NCI-H524 treated with DMSO at 0.1 percent for 48 hours (cell line): ENCODE results near the gene BBC3.
"Not testable (repeated sequence)": the region's sequence is repeated elsewhere in the genome, so short reads cannot be mapped to it uniquely, and the experiment has no call there.

Experiments used
- DNase-seq: peaks from one replicate; lab custom pipeline; 2025; lab: John Stamatoyannopoulos, UW

BBC3 gene

DNA sequence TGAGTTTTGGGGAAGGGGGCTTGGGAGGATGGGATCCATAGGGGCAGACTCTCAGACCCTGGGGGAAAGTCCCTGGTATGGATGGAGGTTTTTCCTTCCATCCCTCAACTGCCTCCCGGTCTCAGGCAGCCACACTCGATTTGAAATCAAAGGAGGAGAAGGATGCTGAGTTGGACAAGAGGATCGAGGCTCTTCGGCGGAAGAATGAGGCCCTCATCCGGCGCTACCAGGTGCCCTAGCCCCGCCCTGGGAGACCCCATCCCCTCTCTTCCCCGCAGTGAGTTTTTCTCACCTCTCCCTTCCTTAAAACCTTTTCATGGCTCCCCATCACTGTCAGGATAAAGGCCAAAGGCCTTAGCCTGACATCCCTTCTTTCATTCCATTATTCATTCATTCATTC is 27.4 kb upstream of the BBC3 start:
- no peak for DNase-seq

DNA sequence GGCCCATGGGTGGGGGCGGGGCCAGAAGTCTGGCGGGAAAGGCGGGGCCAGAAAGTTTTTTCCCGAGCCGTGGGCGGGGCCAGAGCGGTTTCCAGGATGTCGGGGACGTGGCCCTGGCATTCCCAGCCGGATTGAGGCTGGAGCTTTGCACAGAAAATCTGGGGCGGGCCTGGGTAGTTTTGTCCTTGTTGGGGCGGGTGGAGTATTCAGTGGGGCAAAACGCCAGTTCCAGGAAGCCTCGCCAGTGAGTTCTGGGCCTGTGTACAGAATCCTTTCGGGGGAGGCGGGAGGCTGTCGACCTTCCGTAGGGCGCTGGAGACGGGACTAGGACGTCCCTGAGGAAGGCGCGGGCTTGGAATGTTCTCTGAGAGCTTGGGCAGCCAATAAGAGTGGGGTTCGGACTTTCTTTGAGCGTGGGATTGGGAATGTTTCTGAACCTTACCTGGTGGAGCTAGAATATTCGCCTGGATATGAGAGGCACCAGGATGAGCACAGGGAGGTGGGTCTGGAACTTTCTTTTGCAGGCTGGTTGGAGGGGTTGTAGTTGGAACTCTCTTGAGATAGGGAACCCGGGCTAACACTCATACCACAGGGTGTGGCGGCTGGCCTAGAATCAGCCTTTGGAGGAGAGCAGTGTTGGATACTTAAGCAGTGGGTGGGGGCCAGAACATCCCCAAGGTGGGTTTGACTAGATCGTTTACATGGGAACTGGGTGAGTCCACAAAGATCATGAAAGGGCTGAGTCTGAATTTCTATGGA is 26.6 kb upstream of the BBC3 start:
- no peak for DNase-seq

DNA sequence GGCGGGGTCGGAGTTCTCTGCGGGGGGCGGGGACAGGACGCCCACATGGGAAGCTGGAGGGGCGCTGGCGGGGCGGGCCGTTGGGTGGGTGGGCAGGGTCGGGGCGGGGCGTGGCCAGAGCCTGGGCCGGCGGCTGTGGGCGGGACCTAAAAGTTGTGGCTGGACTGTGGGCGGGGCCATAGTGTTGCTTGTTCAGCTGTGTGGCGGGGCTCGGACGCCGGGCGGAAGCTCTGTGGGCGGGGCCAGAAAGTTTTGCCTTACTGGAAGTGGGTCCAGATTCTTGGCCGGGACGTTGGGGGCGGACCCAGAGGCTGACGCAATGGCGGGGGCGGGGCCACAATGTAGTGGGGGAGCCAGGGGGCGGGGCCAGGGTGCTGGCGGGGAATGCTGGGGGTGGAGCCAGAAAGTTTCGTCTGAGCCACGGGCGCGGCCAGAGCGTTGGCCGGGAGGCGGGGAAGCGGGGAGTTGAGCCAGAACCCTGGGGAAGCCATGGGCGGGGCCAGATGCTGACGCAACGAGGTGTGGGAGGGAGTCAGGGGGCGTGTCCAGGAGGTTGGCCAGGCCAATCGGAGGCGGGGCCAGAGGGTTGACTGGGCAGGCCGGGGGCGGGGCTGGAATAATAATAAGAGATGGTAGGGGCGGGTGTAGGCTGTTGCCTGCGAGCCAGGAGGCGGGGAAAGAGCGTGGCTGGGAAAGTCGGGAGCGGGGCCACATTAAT is 25.9 kb upstream of the BBC3 start:
- peak; percentile 93 for DNase-seq

DNA sequence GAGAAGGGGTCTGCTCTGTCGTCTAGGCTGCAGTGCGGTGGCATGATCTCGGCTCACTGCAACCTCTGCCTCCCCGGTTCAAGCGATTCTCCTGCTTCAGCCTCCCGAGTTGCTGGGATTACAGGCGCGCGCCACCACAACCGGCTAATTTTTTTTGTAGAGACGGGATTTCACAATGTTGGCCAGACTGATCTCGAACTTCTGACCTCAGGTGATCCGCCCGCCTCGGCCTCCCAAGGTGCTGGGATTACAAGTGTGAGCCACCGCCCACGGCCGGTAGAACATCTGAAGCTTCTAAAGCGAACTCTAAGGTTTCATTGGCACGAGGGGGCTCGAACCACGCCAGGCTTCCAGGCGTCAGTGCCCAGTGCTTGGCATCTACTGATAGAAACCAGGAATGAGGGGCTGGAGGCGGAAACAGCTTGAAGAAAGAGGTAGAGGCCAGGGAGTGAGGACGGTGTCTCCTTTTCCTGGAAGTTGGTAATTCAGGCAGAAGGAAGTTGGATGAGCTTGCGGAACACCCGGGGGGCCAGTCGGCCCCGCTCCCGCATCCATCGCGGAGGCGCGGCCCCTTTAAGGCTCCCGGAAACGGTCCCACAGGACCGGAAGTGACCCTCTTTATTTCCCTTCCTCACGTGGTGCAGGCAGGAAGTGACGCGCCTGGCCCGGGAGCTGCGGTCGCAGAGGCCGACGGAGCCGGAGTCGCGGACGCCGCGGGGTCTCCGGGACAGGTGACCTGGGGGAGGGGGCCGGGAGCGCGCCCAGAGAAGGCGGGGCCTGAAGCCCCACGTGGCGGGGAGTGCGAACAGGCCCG is 25.1 kb upstream of the BBC3 start, which contains the start of gene CCDC9:
TSS of gene CCDC9 (plus strand) at position 647 of the 814 bp plus-strand sequence. CDS start 1,876 bp downstream, outside the sequence.
- peak; percentile 92 for DNase-seq

DNA sequence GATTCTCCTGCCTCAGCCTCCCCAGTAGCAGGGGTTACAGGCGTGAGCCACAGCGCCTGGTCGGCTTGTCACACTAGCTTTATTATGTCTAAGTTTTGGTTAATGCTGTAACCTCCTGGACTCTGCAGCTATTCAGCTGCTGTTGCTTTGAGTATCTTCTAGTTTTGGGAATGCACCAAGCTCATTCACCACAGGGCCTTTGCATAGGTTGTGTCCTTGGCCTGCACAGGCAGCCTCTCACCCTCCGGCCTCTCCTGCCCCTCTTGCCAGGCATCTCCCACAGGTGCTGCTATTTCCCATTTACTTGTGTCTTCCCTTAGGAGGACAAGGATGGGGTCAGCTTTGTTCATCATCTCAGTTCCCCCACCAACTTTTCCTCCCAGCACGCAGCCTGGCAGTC is 23.0 kb upstream of the BBC3 start:
- DNase-seq, result no peak

DNA sequence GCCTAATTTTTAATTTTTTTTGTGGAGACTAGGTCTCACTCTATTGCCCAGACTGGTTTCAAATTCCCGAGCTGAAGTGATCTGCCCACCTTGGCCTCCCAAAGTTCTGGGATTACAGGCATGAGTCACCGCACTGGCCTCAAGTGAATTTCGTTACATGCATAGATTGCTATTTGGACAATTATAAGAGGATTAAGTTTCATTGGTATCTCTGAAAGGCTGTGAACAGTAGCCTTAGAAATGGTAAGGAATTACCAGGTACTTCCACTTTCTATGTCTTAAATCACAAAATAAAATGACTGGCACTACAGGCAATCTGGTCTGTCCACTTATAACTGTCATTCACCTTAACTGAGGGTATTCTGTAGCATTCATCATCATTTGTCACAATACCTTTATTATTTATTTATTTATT is 22.5 kb upstream of the BBC3 start:
- DNase-seq, result no peak

DNA sequence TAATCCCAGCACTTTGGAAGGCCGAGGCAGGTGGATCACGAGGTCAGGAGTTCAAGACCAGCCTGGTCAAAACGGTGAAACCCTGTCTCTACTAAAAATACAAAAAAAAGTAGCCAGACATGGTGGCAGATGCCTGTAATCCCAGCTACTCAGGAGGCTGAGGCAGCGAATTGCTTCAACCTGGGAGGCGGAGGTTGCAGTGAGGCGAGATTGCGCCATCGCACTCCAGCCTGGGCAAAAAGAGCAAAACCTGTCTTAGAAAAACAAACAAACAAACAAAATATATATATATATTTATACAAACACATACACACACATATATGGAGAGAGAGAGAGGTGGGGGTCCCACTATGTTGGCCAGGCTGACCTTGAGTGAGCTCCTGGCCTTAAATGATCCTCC is 22.0 kb upstream of the BBC3 start:
- DNase-seq, result not testable (repeated sequence)

DNA sequence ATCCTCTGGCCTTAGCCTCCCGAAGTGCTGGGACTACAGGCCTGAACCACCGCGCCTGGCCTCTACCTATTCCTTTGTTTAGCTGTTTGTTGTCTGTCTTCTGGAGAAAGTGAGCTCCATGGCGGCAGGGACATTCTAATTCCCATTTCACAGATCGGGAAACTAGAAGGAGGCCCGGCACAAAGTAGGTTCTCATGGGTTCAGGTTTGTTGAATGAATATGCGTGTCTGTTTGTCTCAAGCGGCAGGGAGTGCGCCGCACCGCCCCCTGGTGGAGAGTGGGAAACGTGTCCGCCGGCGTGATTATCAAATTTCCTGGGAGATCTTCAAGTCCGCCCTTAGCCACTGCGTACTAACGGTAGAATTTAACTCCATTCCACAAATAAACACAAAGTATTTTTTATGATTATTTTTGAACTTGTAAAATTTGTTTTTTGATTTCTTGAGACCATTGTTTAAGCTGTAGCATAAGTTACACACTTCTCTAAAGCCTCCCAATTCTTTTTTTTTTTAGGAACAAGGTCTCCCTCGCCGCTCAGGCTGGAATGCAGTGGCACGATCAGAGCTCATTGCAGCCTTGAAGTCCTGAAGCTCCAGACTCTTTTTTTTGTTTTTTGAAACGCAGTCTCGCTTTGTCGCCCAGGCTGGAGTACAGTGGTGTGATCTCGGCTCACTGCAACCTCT is 16.4 kb upstream of the BBC3 start:
- no peak for DNase-seq

DNA sequence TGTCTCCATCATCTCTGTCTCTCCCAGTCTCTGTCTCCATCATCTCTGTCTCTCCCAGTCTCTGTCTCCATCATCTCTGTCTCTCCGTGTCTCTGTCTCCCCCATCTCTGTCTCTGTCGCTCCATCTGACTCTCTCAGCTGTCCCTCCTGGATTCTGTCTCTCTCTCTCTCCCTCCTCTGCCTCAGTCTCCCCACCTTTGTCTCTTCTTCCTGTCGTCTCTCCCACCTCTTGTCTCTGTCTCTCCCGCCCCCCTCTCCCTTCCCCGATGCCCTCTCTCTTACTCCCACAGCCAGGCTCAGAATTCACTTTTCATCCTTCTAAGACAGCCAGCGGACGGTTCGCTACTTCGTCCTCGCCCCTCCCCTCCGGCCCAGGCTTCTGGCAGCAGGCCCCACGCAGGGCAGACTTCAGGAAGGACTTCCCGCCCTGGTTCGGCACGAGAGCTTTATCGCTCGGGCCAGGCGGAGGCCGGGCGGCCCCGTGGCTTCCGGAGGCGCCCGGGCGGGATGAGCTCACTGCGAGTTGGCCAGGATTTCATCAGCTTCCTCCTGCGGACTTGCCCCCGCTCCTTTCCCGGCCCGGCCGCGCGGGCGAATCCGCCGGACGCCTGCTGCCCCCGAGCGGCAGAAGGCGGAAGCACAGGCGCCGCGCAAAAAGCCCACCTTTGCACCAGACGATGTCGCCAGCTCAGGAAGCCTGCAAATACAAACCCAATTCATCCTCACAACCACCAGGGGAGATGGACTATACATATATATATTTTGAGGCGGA is 13.0 kb upstream of the BBC3 start:
- DNase-seq, result peak; percentile 55

DNA sequence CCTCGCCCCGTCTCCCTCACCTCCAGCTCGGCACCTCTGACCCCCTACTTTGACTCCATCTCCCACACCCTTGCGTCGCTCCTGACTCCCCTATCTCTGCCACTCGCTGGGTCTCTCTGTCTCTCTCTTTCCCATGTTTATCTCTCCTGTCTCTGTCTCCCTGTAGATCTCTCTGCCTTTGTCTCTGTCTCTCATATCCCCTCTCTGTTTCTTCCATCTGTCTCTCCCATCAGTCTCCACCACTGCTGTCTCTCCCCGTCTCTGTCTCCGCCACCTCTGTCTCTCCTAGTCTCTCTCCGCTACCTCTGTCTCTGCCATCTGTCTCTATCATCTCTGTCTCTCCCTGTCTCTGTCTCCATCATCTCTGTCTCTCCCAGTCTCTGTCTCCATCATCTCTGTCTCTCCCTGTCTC is 12.4 kb upstream of the BBC3 start:
- no peak for DNase-seq

DNA sequence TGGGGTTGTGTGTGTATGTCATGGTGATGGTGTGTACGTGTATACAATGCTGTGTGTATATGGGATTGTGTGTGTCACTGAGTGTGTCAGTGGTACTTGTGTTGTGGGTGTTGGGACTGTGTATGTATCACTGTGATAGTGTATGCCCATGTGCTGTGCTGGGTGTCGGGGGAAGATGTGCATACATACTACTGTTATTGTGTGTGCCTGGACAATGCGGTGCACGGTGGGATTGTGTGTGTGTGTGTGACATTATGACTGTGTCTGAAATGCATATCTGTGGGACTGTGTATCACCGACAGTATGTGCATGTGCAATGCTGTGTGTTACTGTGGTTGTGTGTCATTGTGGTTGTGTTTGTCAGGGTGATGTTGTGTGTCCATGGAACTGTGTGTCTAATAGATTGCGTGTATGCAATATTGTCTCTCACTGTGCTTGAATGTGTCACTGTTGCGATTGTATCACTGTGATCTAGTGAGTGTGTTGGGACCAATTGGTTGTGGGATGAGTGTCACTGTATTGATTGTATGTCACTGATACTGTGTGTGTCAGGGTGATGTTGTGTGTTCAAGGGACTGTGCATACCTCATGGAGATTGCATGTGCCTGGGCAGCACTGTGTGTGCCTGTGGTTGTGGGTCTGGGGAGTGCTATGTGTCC is 11.0 kb upstream of the BBC3 start:
- no peak for DNase-seq

DNA sequence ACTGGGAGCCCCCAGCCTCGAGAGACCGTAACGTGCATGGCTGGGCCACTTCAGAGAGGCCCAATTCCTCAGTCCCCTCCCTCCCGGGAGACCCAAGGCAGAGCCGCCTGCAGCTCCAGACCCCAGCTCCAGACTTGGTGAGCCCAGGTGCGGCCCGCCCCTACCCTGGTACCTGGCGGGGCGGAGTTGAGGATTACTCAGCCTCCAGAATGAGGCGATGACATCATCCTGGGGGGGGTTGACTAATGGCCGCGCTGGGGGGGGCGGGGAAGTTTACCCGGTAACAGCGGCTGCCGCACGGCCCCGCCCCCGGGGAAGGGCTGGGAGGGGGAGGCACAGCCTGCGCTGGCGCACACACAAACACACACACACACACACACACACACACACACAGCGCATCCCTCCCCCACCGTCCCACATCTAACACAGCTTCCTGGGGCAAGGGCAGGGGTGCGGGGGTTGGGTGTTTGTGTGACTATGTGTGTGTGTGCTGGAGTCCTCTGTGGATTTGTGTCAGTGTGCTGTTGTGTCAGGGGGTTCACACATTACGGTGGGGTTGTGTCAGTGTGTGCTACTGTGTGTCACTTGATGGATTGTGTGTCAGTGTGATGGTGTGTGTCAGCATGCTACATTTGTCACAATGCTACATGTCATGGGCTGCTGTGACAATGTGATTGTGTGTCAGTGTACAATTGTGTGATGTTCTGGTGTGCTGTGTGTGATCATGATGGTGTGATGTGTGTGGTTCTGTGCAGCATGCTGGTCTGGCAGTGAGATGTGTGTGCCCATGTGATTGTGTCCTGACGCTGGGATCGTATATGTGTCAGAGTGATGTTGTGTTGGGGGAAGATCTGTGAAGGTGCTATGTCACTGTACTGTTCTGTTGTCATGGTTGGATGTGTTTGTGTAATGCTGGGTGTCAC is 10.3 kb upstream of the BBC3 start:
- DNase-seq, result no peak

DNA sequence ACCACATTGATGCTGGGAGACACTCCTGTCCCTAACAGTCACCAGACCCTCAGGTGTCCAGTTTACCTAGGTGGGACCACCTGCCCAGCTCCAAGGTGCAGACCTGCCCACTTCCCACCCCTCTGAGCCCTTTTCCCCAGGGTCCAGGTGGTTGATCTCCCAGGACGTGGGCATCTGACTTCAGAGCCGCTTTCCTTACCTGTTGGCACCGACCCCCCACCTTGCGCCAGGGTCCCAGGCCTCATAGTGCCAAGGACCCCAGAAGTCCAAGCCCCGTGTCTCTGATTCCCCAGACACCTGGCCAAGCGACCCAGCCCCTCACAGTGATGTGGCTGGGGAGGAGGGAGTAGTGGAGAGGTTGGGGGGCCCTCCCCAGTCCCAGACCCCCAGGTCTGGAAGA is 9.6 kb upstream of the BBC3 start:
- DNase-seq, result no peak

DNA sequence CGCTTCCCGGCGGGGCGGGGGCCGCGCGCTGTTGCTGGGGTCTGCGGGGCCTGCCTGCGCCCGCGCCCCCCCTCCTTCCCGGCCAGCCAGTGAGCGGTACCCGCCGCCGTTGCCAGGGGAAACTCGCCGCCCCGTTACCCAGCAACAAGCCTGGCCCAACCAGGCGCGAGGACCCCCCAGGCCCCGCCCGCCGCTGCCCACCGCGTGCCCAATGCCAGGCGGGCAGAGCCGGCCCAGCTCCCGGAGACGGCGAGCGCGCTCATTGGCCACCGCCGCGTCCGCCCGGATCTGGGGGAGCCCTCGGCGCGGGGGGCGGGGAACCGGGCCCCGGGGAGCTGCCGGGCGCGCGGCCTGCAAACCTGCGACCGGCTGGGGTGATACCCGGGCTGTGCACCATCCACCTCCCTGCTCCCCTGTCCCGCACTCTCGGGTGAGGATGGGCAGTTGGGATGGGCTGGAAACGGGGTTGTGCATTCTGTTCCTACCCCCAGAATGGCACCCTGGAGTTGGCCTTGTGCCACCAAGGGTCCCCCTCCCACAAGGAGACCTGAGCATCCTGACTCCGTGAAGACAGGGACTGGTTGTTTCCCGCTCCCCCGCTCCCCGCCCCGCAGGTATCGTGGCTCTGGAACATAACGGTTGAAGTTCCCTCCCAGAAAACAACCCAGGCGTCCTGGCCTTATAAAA is 8.8 kb upstream of the BBC3 start:
- peak; percentile 51 for DNase-seq

DNA sequence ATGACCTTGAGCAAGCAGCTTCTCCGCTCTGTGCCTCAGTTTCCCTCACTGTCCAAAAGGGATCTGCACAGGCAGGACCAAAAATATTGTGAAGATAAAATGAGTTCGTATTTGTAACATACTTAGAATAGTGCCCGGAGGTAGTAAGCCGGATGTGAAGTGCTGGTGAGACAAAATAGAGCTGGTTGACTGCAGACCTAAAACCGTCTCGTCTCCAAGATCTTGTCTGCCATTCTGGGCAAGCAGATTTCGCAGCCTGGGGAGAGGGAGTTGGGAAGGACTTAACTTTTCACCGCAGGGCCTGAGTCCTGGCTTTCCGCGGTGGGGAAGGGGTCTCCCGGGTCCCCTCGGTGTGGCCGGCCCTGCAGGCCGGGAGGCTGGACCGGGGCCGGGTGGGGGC is 8.2 kb upstream of the BBC3 start:
- DNase-seq, result no peak

DNA sequence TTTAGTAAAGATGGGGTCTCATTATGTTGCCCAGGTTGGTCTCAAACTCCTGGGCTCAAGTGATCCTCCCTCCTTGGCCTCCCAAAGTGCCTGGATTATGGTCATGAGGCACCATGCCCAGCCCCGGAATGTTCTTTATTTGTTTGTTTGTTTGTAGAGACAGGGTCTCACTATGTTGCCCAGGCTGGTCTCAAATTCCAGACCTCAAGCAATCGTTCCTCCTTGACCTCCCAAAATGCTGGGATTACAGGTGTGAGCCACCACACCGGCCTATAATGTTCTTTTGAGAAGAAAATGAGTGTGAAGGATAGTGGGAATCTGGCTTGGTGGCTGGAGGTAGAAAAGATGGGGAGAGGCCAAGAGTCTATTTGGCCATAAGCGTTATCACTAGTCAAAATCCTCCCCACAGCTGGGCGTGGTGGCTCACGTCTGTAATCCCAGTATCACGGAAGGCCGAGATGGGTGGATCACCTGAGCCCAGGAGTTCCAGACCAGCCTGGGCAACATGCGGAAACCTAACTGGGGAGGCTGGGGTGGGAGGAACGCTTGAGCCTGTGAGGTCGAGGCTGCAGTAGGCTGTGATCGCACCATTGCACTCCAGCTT is 5.2 kb upstream of the BBC3 start:
- no peak for DNase-seq

DNA sequence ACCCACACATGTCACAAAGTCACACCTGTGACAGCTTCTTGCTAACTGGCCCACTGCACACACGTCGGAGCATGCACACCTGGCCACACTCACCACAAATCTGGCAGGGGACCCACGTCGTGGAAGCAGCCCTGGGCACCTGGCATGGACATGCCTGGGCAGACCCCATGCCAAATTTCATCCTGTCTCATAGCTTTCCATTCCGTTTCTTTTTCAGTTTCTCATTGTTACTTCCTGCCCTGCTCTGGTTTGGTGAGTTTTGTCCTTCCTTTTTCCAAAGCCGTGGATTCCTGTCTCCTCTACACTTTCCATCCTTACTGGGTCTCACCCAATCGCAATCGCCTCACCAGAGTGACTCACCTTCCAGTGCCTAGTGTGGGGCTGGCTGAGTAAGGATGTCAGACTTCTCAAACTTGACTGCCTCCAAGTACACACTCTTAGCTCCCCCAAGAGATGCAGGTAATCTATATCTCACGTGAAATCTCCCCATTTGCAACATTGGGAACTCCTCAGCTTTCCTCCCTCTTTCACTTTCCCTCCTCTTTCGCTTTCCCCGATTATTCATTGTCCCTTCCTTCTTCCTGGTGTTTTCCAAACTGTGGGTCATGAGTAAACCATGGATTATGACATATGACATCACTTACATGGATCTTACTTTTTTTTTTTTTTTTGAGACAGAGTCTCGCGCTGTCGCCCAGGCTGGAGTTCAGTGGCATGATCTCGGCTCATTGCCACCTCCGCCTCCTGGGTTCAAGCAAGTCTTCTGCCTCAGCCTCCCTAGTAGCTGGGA is 1.6 kb upstream of the BBC3 start:
- no peak for DNase-seq
